22Rv1 (cell line): ENCODE results near the gene WDR81.
"Not testable (repeated sequence)": the region's sequence is repeated elsewhere in the genome, so short reads cannot be mapped to it uniquely, and the experiment has no call there.

ENCODE experiments used
- CTCF ChIP-seq: fragments of 450-650 bp; IDR thresholded peaks from 2 replicates; pipeline ENCODE4 v1.5.1; 2017; ENCODE audit warnings: mild to moderate bottlenecking
- ZFX ChIP-seq: fragments of 450-650 bp; IDR thresholded peaks from 2 replicates; pipeline ENCODE4 v1.6.1; 2017; ENCODE audit warnings: antibody characterized with exemption, borderline replicate concordance

GRCh38 chr17:1708791-1709346, 15.6 kb upstream of the WDR81 start:
- TF ChIP-seq CTCF, ZFX: not testable (repeated sequence)
